ENCODE results near the gene AUNIP. TPM values are rescaled to one million over a fixed set of nuclear protein-coding genes. Genes with fewer than 3 reads are reported as not detected.

AUNIP gene
- total and polyA plus RNA-seq, 2 donors (not counting 3 experiments of a cell fraction or from before 2014, with no cell fraction given) = 1.8 to 4.5 TPM

DNA sequence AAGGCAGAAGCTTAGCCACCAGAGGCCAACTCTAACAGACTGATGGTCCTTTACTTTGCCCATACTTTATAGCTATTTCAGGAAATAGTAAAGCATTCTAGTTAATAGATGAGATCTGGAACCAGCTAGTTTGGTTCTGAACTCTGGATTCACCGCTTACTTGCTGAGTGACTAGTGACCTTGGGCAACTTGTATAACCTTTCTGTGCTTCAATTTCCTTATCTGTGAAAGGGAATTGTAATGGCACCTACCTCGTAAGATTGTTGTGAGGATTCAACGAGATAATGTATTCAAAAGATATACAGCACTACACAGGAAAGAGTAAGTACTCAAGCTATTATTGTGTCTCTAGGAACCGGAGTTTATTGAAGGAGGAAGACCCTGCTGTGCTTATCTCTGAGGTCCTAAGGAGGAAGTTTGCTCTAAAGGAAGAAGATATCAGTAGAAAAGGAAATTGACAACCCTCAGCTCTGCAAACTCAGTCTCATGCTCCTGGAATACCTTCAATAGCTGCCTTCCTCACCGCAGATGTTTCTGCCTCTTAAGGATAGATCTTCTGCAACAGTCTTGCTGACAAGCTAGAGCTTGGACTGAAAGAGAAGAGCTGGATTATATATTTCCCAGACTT lies 27.6 kb downstream of the AUNIP start:
- POLR2A ChIA-PET = interaction anchor here (0.6 kb wide), 1 partner anchor 157 kb away, joined by 7 read pairs; no protein-coding TSS in a partner anchor
- H3K36me3 ChIP-seq (ENCODE audit: control insufficient read depth in 2 of 2, extremely low read depth in 1 of 2, insufficient read depth in 2 of 2, low read length in 2 of 2) = peaks cover 15 to 26% of the 10 kb centered on the region in 2 experiments
- no TSS peak for BruUV-seq (replicated peaks)
- no peak overlapping the region for H3K4me3 ChIP-seq (replicated peaks in 1 of 3; ENCODE audit: insufficient read depth in 1 of 3, low read depth in 1 of 3, low read length in 3 of 3)
- H3K4me1 ChIP-seq (ENCODE audit: control insufficient read depth, extremely low read depth, insufficient read depth, low read length) = peaks cover 5% of the 10 kb centered on the region
- no peak for TF ChIP-seq GATA2 (IDR thresholded peaks at IDR 0.05; ENCODE audit: insufficient read depth, insufficient read length, low read depth, low read length)
- TF ChIP-seq, protein P1, sequence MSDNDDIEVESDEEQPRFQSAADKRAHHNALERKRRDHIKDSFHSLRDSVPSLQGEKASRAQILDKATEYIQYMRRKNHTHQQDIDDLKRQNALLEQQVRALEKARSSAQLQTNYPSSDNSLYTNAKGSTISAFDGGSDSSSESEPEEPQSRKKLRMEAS (IDR thresholded peaks at IDR 0.05; ENCODE audit: insufficient read depth, insufficient read length) = no peak
- TF ChIP-seq POLR2A (IDR thresholded peaks at IDR 0.05; ENCODE audit: low read depth, low read length) = no peak
- H3K4me2 ChIP-seq (ENCODE audit: insufficient read depth, low read length) = no peak overlapping the region
- H3K27ac ChIP-seq (ENCODE audit: insufficient read depth, low read depth, low read length) = no peak overlapping the region
- no peaks in the 10 kb centered on the region for H3K9me3 ChIP-seq (replicated peaks; ENCODE audit: control insufficient read depth, insufficient read depth, low read length)
- CTCF ChIA-PET = interaction anchor here (0.7 to 1.6 kb wide), 3 partner anchors 15 to 327 kb away, joined by 3 to 6 read pairs (median 4); no protein-coding TSS in a partner anchor
- H2AFZ ChIP-seq (ENCODE audit: low read depth, low read length) = no peak overlapping the region
- no peaks in the 10 kb centered on the region for H3K79me2 ChIP-seq (ENCODE audit: control insufficient read depth, insufficient read depth, low read length)
- no peak overlapping the region for H3K9ac ChIP-seq (replicated peaks; ENCODE audit: extremely low read depth, insufficient read depth, low read length)
- no peaks in the 10 kb centered on the region for H3K9me1 ChIP-seq (replicated peaks; ENCODE audit: control insufficient read depth, extremely low read depth, insufficient read depth, low read length)
- no peak for FAIRE-seq
- intact Hi-C loops (cut with micrococcal nuclease) = no loop called here
- H4K20me1 ChIP-seq (replicated peaks; ENCODE audit: control insufficient read depth, extremely low read depth, insufficient read depth, low read length) = no peaks in the 10 kb centered on the region
- DNase-seq (ENCODE audit: low read depth, low spot score) = no peak
- dilution Hi-C loops (cut with MboI; ENCODE audit: extremely low pct_ligation_motif_present, low sequenced_read_pairs) = no loop called here
- H3K27me3 ChIP-seq (ENCODE audit: control insufficient read depth in 2 of 2, insufficient read depth in 2 of 2, low read length in 2 of 2) = no peaks in the 10 kb centered on the region

DNA sequence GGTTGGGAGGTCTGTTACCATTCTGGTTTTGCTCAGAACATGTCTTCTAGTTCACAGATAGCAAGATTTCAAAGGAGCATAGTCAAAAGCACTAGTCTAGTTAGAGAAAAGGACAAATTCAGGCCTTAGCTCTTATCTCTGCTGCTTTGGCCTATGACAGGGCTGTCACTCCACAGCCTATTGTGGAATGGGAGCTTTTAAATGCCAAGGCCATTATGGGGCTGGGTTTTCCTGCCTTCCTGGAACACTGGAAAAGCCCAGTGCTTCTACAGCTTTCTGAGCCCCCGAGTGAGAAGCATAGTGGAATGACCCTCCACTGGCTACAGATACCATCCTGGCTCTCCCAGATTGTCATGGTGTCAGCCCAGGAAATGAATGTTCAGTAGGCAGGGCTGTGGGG lies 30.2 kb downstream of the AUNIP start:
- ChIA-PET POLR2A (no interaction called here), CTCF (interaction anchor here (3.0 kb wide), 1 partner anchor 13 kb away, joined by 12 read pairs; no protein-coding TSS in a partner anchor)
- Histone ChIP-seq H3K4me1 (ENCODE audit: control insufficient read depth, extremely low read depth, insufficient read depth, low read length) (peaks cover 5% of the 10 kb centered on the region), H3K9me1 (replicated peaks; ENCODE audit: control insufficient read depth, extremely low read depth, insufficient read depth, low read length) (no peaks in the 10 kb centered on the region), H4K20me1 (replicated peaks; ENCODE audit: control insufficient read depth, extremely low read depth, insufficient read depth, low read length) (no peaks in the 10 kb centered on the region), H3K79me2 (ENCODE audit: control insufficient read depth, insufficient read depth, low read length) (no peaks in the 10 kb centered on the region), H3K27me3 (ENCODE audit: control insufficient read depth in 2 of 2, insufficient read depth in 2 of 2, low read length in 2 of 2) (no peaks in the 10 kb centered on the region), H3K36me3 (ENCODE audit: control insufficient read depth in 2 of 2, extremely low read depth in 1 of 2, insufficient read depth in 2 of 2, low read length in 2 of 2) (peaks cover 8 to 34% of the 10 kb centered on the region in 2 experiments), H3K9me3 (replicated peaks; ENCODE audit: control insufficient read depth, insufficient read depth, low read length) (no peaks in the 10 kb centered on the region), H3K27ac (ENCODE audit: insufficient read depth, low read depth, low read length) (no peak overlapping the region), H3K4me2 (ENCODE audit: insufficient read depth, low read length) (no peak overlapping the region), H3K9ac (replicated peaks; ENCODE audit: extremely low read depth, insufficient read depth, low read length) (no peak overlapping the region), H3K4me3 (replicated peaks in 1 of 3; ENCODE audit: insufficient read depth in 1 of 3, low read depth in 1 of 3, low read length in 3 of 3) (no peak overlapping the region), H2AFZ (ENCODE audit: low read depth, low read length) (no peak overlapping the region)
- DNase-seq (ENCODE audit: low read depth, low spot score) (no peak), FAIRE-seq (no peak)
- TF ChIP-seq JUN (IDR thresholded peaks at IDR 0.05; ENCODE audit: borderline replicate concordance, insufficient read depth, insufficient read length, low read depth) = no peak
- dilution Hi-C loops (cut with MboI; ENCODE audit: extremely low pct_ligation_motif_present, low sequenced_read_pairs) = no loop called here
- intact Hi-C loops (cut with micrococcal nuclease) = no loop called here
- no TSS peak for BruUV-seq (replicated peaks)
